ENCODE measurements around the gene SLK. TPM values are rescaled to one million over a fixed set of nuclear protein-coding genes. Genes with fewer than 3 reads are reported as not detected.

Gene SLK
- total and polyA plus RNA-seq, 2 experiments from 2014 or later: 6.6 to 37.1 TPM

- no peaks in the 10 kb centered on the region for H4K20me1 ChIP-seq (ENCODE audit: insufficient read depth)
- H3K4me3 ChIP-seq: no peak overlapping the region
- no peaks in the 10 kb centered on the region for H3K9me2 ChIP-seq (ENCODE audit: insufficient read depth)
- DNase-seq: no peak
- 77 to 86% methylated on average over 16 to 17 of the region's 18 CpGs for WGBS, 2 experiments (ENCODE audit: low coverage in 1 of 2, low lambda C conversion rate in 2 of 2, missing lambda C conversion rate in 2 of 2)
- no peak overlapping the region for H3K27ac ChIP-seq
- H3F3A ChIP-seq (ENCODE audit: insufficient read depth): no peaks in the 10 kb centered on the region
- 0 out of 2 replicates have a peak, but pooled peaks cover 3% of the 10 kb centered on the region for H3K36me3 ChIP-seq (ENCODE audit: low read depth)
- no peak overlapping the region for H3K9ac ChIP-seq
- TF ChIP-seq EZH2 (IDR thresholded peaks at IDR 0.05; ENCODE audit: insufficient read depth, poor library complexity, severe bottlenecking) (no peak), EZH2phosphoT487 (IDR thresholded peaks at IDR 0.05; ENCODE audit: insufficient read depth, low read depth) (no peak)
- no peak overlapping the region for H3K4me2 ChIP-seq (ENCODE audit: unreplicated experiment)
- no peaks in the 10 kb centered on the region for H3K79me2 ChIP-seq (ENCODE audit: insufficient read depth)
- H3K27me3 ChIP-seq (replicated peaks; ENCODE audit: insufficient read depth): no peaks in the 10 kb centered on the region
- no peaks in the 10 kb centered on the region for H3K4me1 ChIP-seq (ENCODE audit: insufficient read depth)
- no peak overlapping the region for H2AFZ ChIP-seq
- in situ Hi-C loops (cut with MboI): no loop called here
- no peaks in the 10 kb centered on the region for H3K9me3 ChIP-seq (ENCODE audit: low read depth)
Observed at GRCh38 chr10:104035194-104036068, 68.5 kb downstream of the SLK start.

GRCh38 chr10:104036069-104036384, 69.1 kb downstream of the SLK start:
- Histone ChIP-seq H3K9ac (no peak overlapping the region), H3F3A (ENCODE audit: insufficient read depth) (no peaks in the 10 kb centered on the region), H2AFZ (no peak overlapping the region), H3K27ac (no peak overlapping the region), H3K4me1 (ENCODE audit: insufficient read depth) (no peaks in the 10 kb centered on the region), H3K9me3 (ENCODE audit: low read depth) (no peaks in the 10 kb centered on the region), H4K20me1 (ENCODE audit: insufficient read depth) (no peaks in the 10 kb centered on the region), H3K4me3 (no peak overlapping the region), H3K27me3 (replicated peaks; ENCODE audit: insufficient read depth) (no peaks in the 10 kb centered on the region), H3K79me2 (ENCODE audit: insufficient read depth) (no peaks in the 10 kb centered on the region), H3K36me3 (ENCODE audit: low read depth) (no peaks in the 10 kb centered on the region), H3K4me2 (ENCODE audit: unreplicated experiment) (no peak overlapping the region), H3K9me2 (ENCODE audit: insufficient read depth) (no peaks in the 10 kb centered on the region)
- TF ChIP-seq EZH2 (IDR thresholded peaks at IDR 0.05; ENCODE audit: insufficient read depth, poor library complexity, severe bottlenecking) (no peak), EZH2phosphoT487 (IDR thresholded peaks at IDR 0.05; ENCODE audit: insufficient read depth, low read depth) (no peak)
- in situ Hi-C loops (cut with MboI): no loop called here
- no peak for DNase-seq
- WGBS, 2 experiments (ENCODE audit: low coverage in 1 of 2, low lambda C conversion rate in 2 of 2, missing lambda C conversion rate in 2 of 2): 0 to 36% methylated on average over 1 to 3 of the region's 3 CpGs

- no peaks in the 10 kb centered on the region for H3K9me2 ChIP-seq (ENCODE audit: insufficient read depth)
- no peak for TF ChIP-seq EZH2phosphoT487 (IDR thresholded peaks at IDR 0.05; ENCODE audit: insufficient read depth, low read depth)
- TF ChIP-seq EZH2 (IDR thresholded peaks at IDR 0.05; ENCODE audit: insufficient read depth, poor library complexity, severe bottlenecking): no peak
- H3F3A ChIP-seq (ENCODE audit: insufficient read depth): no peaks in the 10 kb centered on the region
- no peaks in the 10 kb centered on the region for H3K27me3 ChIP-seq (replicated peaks; ENCODE audit: insufficient read depth)
- H3K9ac ChIP-seq: no peak overlapping the region
- no peak for DNase-seq
- in situ Hi-C loops (cut with MboI): no loop called here
- no peaks in the 10 kb centered on the region for H4K20me1 ChIP-seq (ENCODE audit: insufficient read depth)
- WGBS, 2 experiments (ENCODE audit: low coverage in 1 of 2, low lambda C conversion rate in 2 of 2, missing lambda C conversion rate in 2 of 2): 63 to 69% methylated on average over 21 of the region's 21 CpGs
- H3K4me2 ChIP-seq (ENCODE audit: unreplicated experiment): no peak overlapping the region
- H3K79me2 ChIP-seq (ENCODE audit: insufficient read depth): no peaks in the 10 kb centered on the region
- H2AFZ ChIP-seq: no peak overlapping the region
- H3K36me3 ChIP-seq (ENCODE audit: low read depth): no peaks in the 10 kb centered on the region
- no peaks in the 10 kb centered on the region for H3K4me1 ChIP-seq (ENCODE audit: insufficient read depth)
- H3K9me3 ChIP-seq (ENCODE audit: low read depth): no peaks in the 10 kb centered on the region
- H3K27ac ChIP-seq: no peak overlapping the region
- no peak overlapping the region for H3K4me3 ChIP-seq
Observed at GRCh38 chr10:104036518-104037260, 69.7 kb downstream of the SLK start.

- in situ Hi-C loops (cut with MboI): no loop called here
Observed at GRCh38 chr10:104037261-104037951, 70.5 kb downstream of the SLK start.

More at GRCh38 chr10:104037261-104037951, 70.5 kb downstream of the SLK start:
- H3K9me2 ChIP-seq (ENCODE audit: insufficient read depth): no peaks in the 10 kb centered on the region
- H3K27me3 ChIP-seq (replicated peaks; ENCODE audit: insufficient read depth): no peaks in the 10 kb centered on the region
- H3K9me3 ChIP-seq (ENCODE audit: low read depth): no peaks in the 10 kb centered on the region
- WGBS, 2 experiments (ENCODE audit: low coverage in 1 of 2, low lambda C conversion rate in 2 of 2, missing lambda C conversion rate in 2 of 2): 52 to 56% methylated on average over 16 of the region's 16 CpGs
- no peak overlapping the region for H2AFZ ChIP-seq
- DNase-seq: no peak
- no peaks in the 10 kb centered on the region for H3F3A ChIP-seq (ENCODE audit: insufficient read depth)
- no peak overlapping the region for H3K4me3 ChIP-seq
- no peak overlapping the region for H3K27ac ChIP-seq
- H3K79me2 ChIP-seq (ENCODE audit: insufficient read depth): no peaks in the 10 kb centered on the region
- H3K4me2 ChIP-seq (ENCODE audit: unreplicated experiment): no peak overlapping the region
- no peaks in the 10 kb centered on the region for H4K20me1 ChIP-seq (ENCODE audit: insufficient read depth)
- TF ChIP-seq EZH2 (IDR thresholded peaks at IDR 0.05; ENCODE audit: insufficient read depth, poor library complexity, severe bottlenecking) (no peak), EZH2phosphoT487 (IDR thresholded peaks at IDR 0.05; ENCODE audit: insufficient read depth, low read depth) (no peak)
- no peaks in the 10 kb centered on the region for H3K4me1 ChIP-seq (ENCODE audit: insufficient read depth)
- H3K9ac ChIP-seq: no peak overlapping the region
- no peaks in the 10 kb centered on the region for H3K36me3 ChIP-seq (ENCODE audit: low read depth)

Measured in GM23248 (cell line).